BJ (cell line): ENCODE results near the gene SLC39A11. TPM values are rescaled to one million over a fixed set of nuclear protein-coding genes. Genes with fewer than 3 reads are reported as not detected.
"Not testable (repeated sequence)": the region's sequence is repeated elsewhere in the genome, so short reads cannot be mapped to it uniquely, and the experiment has no call there.

Experiments
- CTCF ChIA-PET: fragments of 350-600 bp; formaldehyde crosslinking; extraction: SDS; loops from one replicate; lab custom pipeline; 2021; ENCODE audit warnings: antibody characterized with exemption, inconsistent platforms; lab: Yijun Ruan, JAX
- POLR2A ChIA-PET: fragments of 300-600 bp; sonication (Branson Sonifier 250); formaldehyde crosslinking; extraction: SDS; loops from one replicate; lab custom pipeline; 2021; ENCODE audit warnings: antibody characterized with exemption; lab: Charles Lee
- DNase-seq: peaks from one replicate; pipeline ENCODE4 v3.0.0-alpha.2; 2011; ENCODE audit warnings: low read depth
- H3K27me3 ChIP-seq: 2 replicates; pipeline ENCODE4 v1.6.0; 2011; ENCODE audit warnings: low read length; ENCODE audit not compliant: control insufficient read depth, insufficient read depth
- H3K36me3 ChIP-seq: 2 replicates; pipeline ENCODE4 v1.5.1; 2011; ENCODE audit warnings: low read length; ENCODE audit not compliant: control insufficient read depth, insufficient read depth
- H3K4me3 ChIP-seq: 2 replicates; pipeline ENCODE4 v1.5.1; 2011; ENCODE audit warnings: low read depth, mild to moderate bottlenecking, control low read depth, low read length
- CTCF ChIP-seq: IDR thresholded peaks from 2 replicates; pipeline ENCODE4 v1.5.1; 2011; ENCODE audit warnings: low read depth, mild to moderate bottlenecking, control low read depth, inconsistent platforms, low read length, moderate library complexity; ENCODE audit not compliant: insufficient read depth
- polyA plus RNA-seq: library from polyadenylated mRNA; depleted of rRNA; stranded (reverse); fragments of >200 nt; gene quantifications from 2 replicates; pipeline ENCODE4 v1.2.3, GENCODE V29; 2011

The SLC39A11 gene
- polyA plus RNA-seq, 1 experiment, result 20.9 TPM

- no peak for DNase-seq
- no peak overlapping the region for H3K4me3 ChIP-seq
- H3K27me3 ChIP-seq, result no peaks in the 10 kb centered on the region
- ChIA-PET CTCF (interaction anchor here (1.1 kb wide), 1 partner anchor 62 kb away, joined by 3 read pairs; no protein-coding TSS in a partner anchor), POLR2A (no interaction called here)
- no peaks in the 10 kb centered on the region for H3K36me3 ChIP-seq
- TF ChIP-seq CTCF, result no peak
These were observed 27.1 kb downstream of the SLC39A11 start for GRCh38 chr17:73065376-73065775.

- ChIA-PET POLR2A (no interaction called here), CTCF (interaction anchor here (0.8 to 1.1 kb wide), 2 partner anchors 11 to 63 kb away, joined by 3 read pairs; no protein-coding TSS in a partner anchor)
- no peaks in the 10 kb centered on the region for H3K27me3 ChIP-seq
- no peaks in the 10 kb centered on the region for H3K36me3 ChIP-seq
- TF ChIP-seq CTCF, result no peak
- no peak for DNase-seq
- no peak overlapping the region for H3K4me3 ChIP-seq
These were observed 28.2 kb downstream of the SLC39A11 start for GRCh38 chr17:73064084-73064938.

GRCh38 chr17:73062726-73063125, 29.8 kb downstream of the SLC39A11 start:
- H3K27me3 ChIP-seq, result no peaks in the 10 kb centered on the region
- no peak for DNase-seq
- no peak for TF ChIP-seq CTCF
- CTCF ChIA-PET, result no interaction called here
- H3K36me3 ChIP-seq, result no peaks in the 10 kb centered on the region
- H3K4me3 ChIP-seq, result no peak overlapping the region
- POLR2A ChIA-PET, result no interaction called here

- ChIA-PET POLR2A (no interaction called here), CTCF (interaction anchor here (0.6 kb wide), 1 partner anchor 73 kb away, joined by 3 read pairs; no protein-coding TSS in a partner anchor)
- no peaks in the 10 kb centered on the region for H3K27me3 ChIP-seq
- no peak for TF ChIP-seq CTCF
- no peaks in the 10 kb centered on the region for H3K36me3 ChIP-seq
- DNase-seq, result no peak
- no peak overlapping the region for H3K4me3 ChIP-seq
These were observed 31.3 kb downstream of the SLC39A11 start for GRCh38 chr17:73061161-73061560.

- TF ChIP-seq CTCF, result no peak
- ChIA-PET POLR2A (no interaction called here), CTCF (interaction anchor here (0.6 kb wide), 1 partner anchor 73 kb away, joined by 3 read pairs; no protein-coding TSS in a partner anchor)
- Histone ChIP-seq H3K36me3 (no peaks in the 10 kb centered on the region), H3K27me3 (no peaks in the 10 kb centered on the region), H3K4me3 (no peak overlapping the region)
- DNase-seq, result no peak
These were observed 31.8 kb downstream of the SLC39A11 start for GRCh38 chr17:73060721-73061120.

- H3K27me3 ChIP-seq, H3K4me3 ChIP-seq, H3K36me3 ChIP-seq, DNase-seq, POLR2A ChIA-PET: not testable (repeated sequence)
- CTCF ChIA-PET, result interaction anchor here (0.6 kb wide), 1 partner anchor 10 kb away, joined by 3 read pairs; no protein-coding TSS in a partner anchor
These were observed 32.8 kb downstream of the SLC39A11 start for GRCh38 chr17:73059713-73060112.
